SK-N-MC (cell line): ENCODE measurements around the gene USP14.

Experiments used
- EZH2 ChIP-seq: fragments of 200-600 bp; sonication (generic); IDR thresholded peaks from one replicate; pipeline ENCODE4 v1.6.1; 2017; ENCODE audit warnings: antibody characterized with exemption
- POLR2AphosphoS5 ChIP-seq: IDR thresholded peaks from 2 replicates; pipeline ENCODE4 v1.6.1; 2012; ENCODE audit warnings: mild to moderate bottlenecking, low read depth, low read length, borderline replicate concordance

DNA sequence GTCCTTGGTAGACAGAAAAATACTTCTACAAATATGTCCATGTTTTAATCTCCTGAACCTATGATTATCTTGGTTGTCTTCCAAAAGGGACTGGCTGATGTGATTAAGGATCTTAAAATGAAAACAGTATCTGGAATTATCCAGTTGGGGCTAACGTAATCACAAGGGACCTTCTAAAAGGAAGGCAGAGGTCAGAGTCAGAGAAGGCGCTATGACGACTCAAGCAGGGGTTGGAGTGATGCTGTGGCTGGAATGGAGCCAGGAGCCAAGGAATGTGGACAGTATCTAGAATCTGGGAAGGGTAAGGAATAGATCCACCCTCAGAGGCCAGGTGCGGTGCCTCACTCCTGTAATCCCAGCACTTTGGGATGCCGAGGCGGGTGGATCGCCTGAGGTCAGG is 4.2 kb upstream of the USP14 start:
- no peak for TF ChIP-seq POLR2AphosphoS5
- TF ChIP-seq EZH2 = no peak
